Large intestine (tissue), 1 donor: ENCODE data around the gene RELA. TPM values are rescaled to one million over a fixed set of nuclear protein-coding genes. Genes with fewer than 3 reads are reported as not detected.

Experiments used
- polyA plus RNA-seq: library from polyadenylated mRNA; unstranded; fragments of 120-200 nt; gene quantifications from one replicate; pipeline ENCODE4 v1.2.1, GENCODE V29; 2013

RELA gene
- polyA plus RNA-seq, 1 donor, result 53.8 TPM

Other genes starting within 250 kb of the RELA start
- 1,329 TPM for gene NEAT1, start 240.1 kb downstream of the RELA start, polyA plus RNA-seq
- 368 TPM for gene MALAT1, start 163.9 kb downstream of the RELA start, polyA plus RNA-seq
- gene SCYL1, start 137.8 kb downstream of the RELA start, polyA plus RNA-seq, result 50.7 TPM
- gene LTBP3, start 104.6 kb downstream of the RELA start, polyA plus RNA-seq, result 105 TPM
- gene ZNRD2, start 92.4 kb downstream of the RELA start, polyA plus RNA-seq, result 32.3 TPM
- 25.9 TPM for gene FAM89B, start 90.4 kb downstream of the RELA start, polyA plus RNA-seq
- gene EHBP1L1, start 86.9 kb downstream of the RELA start, polyA plus RNA-seq, result 77.9 TPM
- 0.49 TPM for gene KCNK7, start 67.1 kb downstream of the RELA start, polyA plus RNA-seq
- 69.1 TPM for gene MAP3K11, start 48.7 kb downstream of the RELA start, polyA plus RNA-seq
- 29.1 TPM for gene PCNX3, start 47.1 kb downstream of the RELA start, polyA plus RNA-seq
- gene SIPA1, start 24.8 kb downstream of the RELA start, polyA plus RNA-seq, result 26.4 TPM
- gene KAT5, start 49.3 kb upstream of the RELA start, polyA plus RNA-seq, result 57.8 TPM
- 38.9 TPM for gene RNASEH2C, start 57.9 kb upstream of the RELA start, polyA plus RNA-seq
- 15.2 TPM for gene AP5B1, start 118.1 kb upstream of the RELA start, polyA plus RNA-seq
- gene OVOL1, start 124.1 kb upstream of the RELA start, polyA plus RNA-seq, result 32.6 TPM
- 6.3 TPM for gene SNX32, start 171.0 kb upstream of the RELA start, polyA plus RNA-seq
- 933 TPM for gene CFL1, start 195.3 kb upstream of the RELA start, polyA plus RNA-seq
- 62.1 TPM for gene MUS81, start 197.5 kb upstream of the RELA start, polyA plus RNA-seq
- gene EFEMP2, start 209.9 kb upstream of the RELA start, polyA plus RNA-seq, result 37.7 TPM
- 2.4 TPM for gene CTSW, start 216.9 kb upstream of the RELA start, polyA plus RNA-seq
- gene FIBP, start 225.6 kb upstream of the RELA start, polyA plus RNA-seq, result 59.9 TPM
- gene CCDC85B, start 227.8 kb upstream of the RELA start, polyA plus RNA-seq, result 10.9 TPM
- 0.15 TPM for gene FOSL1, start 237.5 kb upstream of the RELA start, polyA plus RNA-seq